Hepatocyte (in vitro differentiated cells): Measurements from ENCODE around the gene CCDC32. TPM values are rescaled to one million over a fixed set of nuclear protein-coding genes. Genes with fewer than 3 reads are reported as not detected.
A peak's percentile ranks its signal among the peaks of the same experiment; 100 is the strongest.

Experiments used
- DNase-seq: peaks from one replicate; pipeline ENCODE4 v3.0.0-alpha.2; 2016; ENCODE audit warnings: low spot score
- H2AFZ ChIP-seq: fragments of 200-600 bp; sonication (generic); 2 replicates; pipeline ENCODE4 v1.6.0; 2016; ENCODE audit warnings: antibody characterized with exemption, mild to moderate bottlenecking
- H3K27ac ChIP-seq: fragments of 200-600 bp; sonication (generic); 2 replicates; pipeline ENCODE4 v1.5.1; 2016; ENCODE audit warnings: mild to moderate bottlenecking
- H3K27me3 ChIP-seq: fragments of 200-600 bp; sonication (generic); 2 replicates; pipeline ENCODE4 v1.6.1; 2016
- H3K36me3 ChIP-seq: fragments of 200-600 bp; sonication (generic); replicated peaks from 2 replicates; pipeline ENCODE4 v1.5.1; 2016; ENCODE audit warnings: low read depth; ENCODE audit not compliant: insufficient read depth
- H3K4me1 ChIP-seq: fragments of 200-600 bp; sonication (generic); 2 replicates; pipeline ENCODE4 v1.5.1; 2016; ENCODE audit warnings: mild to moderate bottlenecking, moderate library complexity; ENCODE audit not compliant: insufficient read depth
- H3K4me2 ChIP-seq: fragments of 200-600 bp; sonication (generic); 2 replicates; pipeline ENCODE4 v1.6.0; 2016
- H3K4me3 ChIP-seq: fragments of 200-600 bp; sonication (generic); 2 replicates; pipeline ENCODE4 v1.5.1; 2016; ENCODE audit warnings: mild to moderate bottlenecking
- H3K79me2 ChIP-seq: fragments of 200-600 bp; sonication (generic); 2 replicates; pipeline ENCODE4 v1.6.0; 2017; ENCODE audit warnings: mild to moderate bottlenecking
- H3K9me2 ChIP-seq: fragments of 200-600 bp; sonication (generic); replicated peaks from 2 replicates; pipeline ENCODE4 v1.6.0; 2017; ENCODE audit warnings: mild to moderate bottlenecking; ENCODE audit not compliant: insufficient read depth
- H3K9me3 ChIP-seq: fragments of 200-600 bp; sonication (generic); 2 replicates; pipeline ENCODE4 v1.5.1; 2016; ENCODE audit warnings: low read depth, mild to moderate bottlenecking
- H4K20me1 ChIP-seq: fragments of 200-600 bp; sonication (generic); 2 replicates; pipeline ENCODE4 v1.6.0; 2016; ENCODE audit warnings: mild to moderate bottlenecking; ENCODE audit not compliant: insufficient read depth, poor library complexity, severe bottlenecking
- EZH2 ChIP-seq: fragments of 200-600 bp; sonication (generic); IDR thresholded peaks from 2 replicates; pipeline ENCODE4 v1.6.1; 2016; ENCODE audit warnings: antibody characterized with exemption, mild to moderate bottlenecking, borderline replicate concordance
- EZH2phosphoT487 ChIP-seq: fragments of 200-600 bp; sonication (generic); IDR thresholded peaks from one replicate; pipeline ENCODE4 v1.6.1; 2018; ENCODE audit warnings: antibody characterized with exemption, mild to moderate bottlenecking, low read depth, moderate library complexity; ENCODE audit not compliant: unreplicated experiment, severe bottlenecking
- WGBS: methylation state at CpG from one replicate; pipeline ENCODE4 v1.1.6; 2016; ENCODE audit warnings: low lambda C conversion rate; ENCODE audit errors: missing lambda C conversion rate; 5-methylcytosine and 5-hydroxymethylcytosine counted together
- polyA plus RNA-seq: library from polyadenylated mRNA; unstranded; fragments of >200 nt; fragmentation: Nextera tagmentation; extraction: Ambion mirVana; gene quantifications from 2 replicates; pipeline ENCODE4 v1.2.1, GENCODE V29; 2016
- small RNA-seq: library from RNA; depleted of rRNA; stranded (forward); fragments of <200 nt; gene quantifications from one replicate; pipeline ENCODE3, GENCODE V24; 2014
- total RNA-seq: library from RNA; depleted of rRNA; stranded (reverse); fragments of >200 nt; gene quantifications from 2 replicates; pipeline ENCODE4 v1.2.3, GENCODE V29; 2014
- TF ChIP-seq, protein P1 (sequence below): fragments of 200-600 bp; sonication (generic); IDR thresholded peaks from 2 replicates; pipeline ENCODE4 v1.5.1; 2016; ENCODE audit warnings: antibody characterized with exemption, mild to moderate bottlenecking; ENCODE audit not compliant: poor library complexity

Gene CCDC32
- total and polyA plus RNA-seq, 2 experiments from 2014 or later = 25.7 to 30.9 TPM

- no peak for TF ChIP-seq EZH2
- no peak for TF ChIP-seq EZH2phosphoT487
- TF ChIP-seq, protein P1, sequence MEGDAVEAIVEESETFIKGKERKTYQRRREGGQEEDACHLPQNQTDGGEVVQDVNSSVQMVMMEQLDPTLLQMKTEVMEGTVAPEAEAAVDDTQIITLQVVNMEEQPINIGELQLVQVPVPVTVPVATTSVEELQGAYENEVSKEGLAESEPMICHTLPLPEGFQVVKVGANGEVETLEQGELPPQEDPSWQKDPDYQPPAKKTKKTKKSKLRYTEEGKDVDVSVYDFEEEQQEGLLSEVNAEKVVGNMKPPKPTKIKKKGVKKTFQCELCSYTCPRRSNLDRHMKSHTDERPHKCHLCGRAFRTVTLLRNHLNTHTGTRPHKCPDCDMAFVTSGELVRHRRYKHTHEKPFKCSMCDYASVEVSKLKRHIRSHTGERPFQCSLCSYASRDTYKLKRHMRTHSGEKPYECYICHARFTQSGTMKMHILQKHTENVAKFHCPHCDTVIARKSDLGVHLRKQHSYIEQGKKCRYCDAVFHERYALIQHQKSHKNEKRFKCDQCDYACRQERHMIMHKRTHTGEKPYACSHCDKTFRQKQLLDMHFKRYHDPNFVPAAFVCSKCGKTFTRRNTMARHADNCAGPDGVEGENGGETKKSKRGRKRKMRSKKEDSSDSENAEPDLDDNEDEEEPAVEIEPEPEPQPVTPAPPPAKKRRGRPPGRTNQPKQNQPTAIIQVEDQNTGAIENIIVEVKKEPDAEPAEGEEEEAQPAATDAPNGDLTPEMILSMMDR = no peak
- WGBS = 88% methylated on average over 2 of the region's 2 CpGs
- no peak overlapping the region for H3K4me2 ChIP-seq
These were observed 54.6 kb downstream of the CCDC32 start for GRCh38 chr15:40510201-40510600.

DNA sequence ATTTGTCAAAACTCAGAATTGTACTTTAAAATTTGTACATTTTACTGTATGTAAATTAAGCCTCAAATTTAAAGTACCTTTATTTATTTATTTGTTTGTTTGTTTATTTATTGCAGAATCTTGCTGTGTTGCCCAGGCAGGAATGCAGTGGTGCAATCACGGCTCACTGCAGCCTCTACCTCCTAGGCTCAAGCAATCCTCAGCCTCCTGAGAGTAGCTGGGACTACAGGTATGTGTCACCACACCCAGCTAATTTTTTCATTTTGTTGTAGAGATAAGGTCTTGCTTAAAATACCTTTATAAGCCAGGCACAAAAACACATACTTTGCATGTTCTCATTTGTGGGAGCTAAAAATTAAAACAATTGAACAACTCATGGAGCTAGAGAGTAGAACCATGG is 56.6 kb downstream of the CCDC32 start:
- Histone ChIP-seq H3K79me2 (no peaks in the 10 kb centered on the region), H3K4me2 (no peak overlapping the region), H4K20me1 (no peaks in the 10 kb centered on the region), H3K9me3 (no peaks in the 10 kb centered on the region), H3K4me3 (no peak overlapping the region), H2AFZ (no peak overlapping the region), H3K27ac (no peak overlapping the region), H3K36me3 (no peaks in the 10 kb centered on the region), H3K27me3 (no peaks in the 10 kb centered on the region), H3K4me1 (peaks cover 9% of the 10 kb centered on the region), H3K9me2 (no peaks in the 10 kb centered on the region)
- no peak for DNase-seq
- no peak for TF ChIP-seq EZH2
- TF ChIP-seq EZH2phosphoT487 = no peak
- TF ChIP-seq, protein P1 = no peak
- WGBS = 89% methylated on average over 1 of the region's 1 CpG

More at GRCh38 chr15:40510201-40510600, 54.6 kb downstream of the CCDC32 start:
- no peak overlapping the region for H2AFZ ChIP-seq
- no peaks in the 10 kb centered on the region for H4K20me1 ChIP-seq
- H3K4me1 ChIP-seq = peaks cover 9% of the 10 kb centered on the region
- no peak for DNase-seq
- no peaks in the 10 kb centered on the region for H3K79me2 ChIP-seq
- H3K36me3 ChIP-seq = no peaks in the 10 kb centered on the region
- H3K27ac ChIP-seq = no peak overlapping the region
- H3K4me3 ChIP-seq = no peak overlapping the region
- no peaks in the 10 kb centered on the region for H3K9me2 ChIP-seq
- H3K27me3 ChIP-seq = no peaks in the 10 kb centered on the region
- H3K9me3 ChIP-seq = no peaks in the 10 kb centered on the region

DNA sequence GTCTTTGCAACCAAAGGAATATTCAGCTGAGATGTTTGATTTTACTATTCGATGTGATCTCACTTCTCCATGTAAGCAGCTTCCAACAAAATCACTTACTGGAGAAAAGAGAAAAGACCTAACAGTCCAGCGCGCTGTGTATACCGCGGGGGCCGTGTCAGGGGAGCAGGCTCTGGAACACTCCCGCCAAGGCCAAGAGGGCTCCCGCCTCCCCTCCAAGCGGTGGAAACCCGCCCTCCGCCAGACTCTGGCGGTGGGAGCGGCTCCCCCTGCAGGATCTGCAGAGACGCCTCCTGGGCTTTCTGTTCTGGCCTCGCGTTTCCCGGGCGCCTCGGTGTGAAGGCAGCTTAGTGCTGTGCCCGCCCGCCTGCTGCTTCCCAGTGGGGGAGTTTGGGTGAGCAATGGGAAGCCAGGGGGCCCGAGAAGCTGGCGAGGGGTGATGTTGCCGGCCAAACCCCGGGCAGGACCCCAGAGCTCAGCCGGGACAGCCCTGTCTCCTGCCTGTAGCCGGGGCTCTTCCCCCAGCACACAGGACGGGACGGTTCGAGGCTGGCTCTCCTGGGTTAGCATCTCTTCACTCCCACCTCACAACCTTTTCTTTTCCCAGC is 57.8 kb downstream of the CCDC32 start:
- peak overlapping the region; percentile 81 for H3K4me2 ChIP-seq
- TF ChIP-seq EZH2phosphoT487 = no peak
- TF ChIP-seq, protein P1 = peak; percentile 79
- H3K4me3 ChIP-seq = no peak overlapping the region
- H2AFZ ChIP-seq = peak overlapping the region; percentile 29
- DNase-seq = peak; percentile 91
- 9% methylated on average over 30 of the region's 30 CpGs for WGBS
- H3K9me3 ChIP-seq = no peaks in the 10 kb centered on the region
- no peaks in the 10 kb centered on the region for H4K20me1 ChIP-seq
- no peaks in the 10 kb centered on the region for H3K27me3 ChIP-seq
- no peaks in the 10 kb centered on the region for H3K36me3 ChIP-seq
- no peak overlapping the region for H3K27ac ChIP-seq
- H3K9me2 ChIP-seq = no peaks in the 10 kb centered on the region
- H3K79me2 ChIP-seq = no peaks in the 10 kb centered on the region
- peaks cover 9% of the 10 kb centered on the region for H3K4me1 ChIP-seq

Small RNA genes lying within 50 kb of the gene (small RNA-seq; reads per million reads assigned to genes)
- gene RF00017 = not detected
- gene RNU6-516P = not detected

Other genes with a start within 250 kb of the CCDC32 start
- 13.7 and 14.4 TPM in 2 replicates for gene INAFM2, start 241.3 kb downstream of the CCDC32 start, total RNA-seq
- 17.4 and 19.5 TPM in 2 replicates for gene INAFM2, start 241.3 kb downstream of the CCDC32 start, polyA plus RNA-seq
- 1.8 and 4.0 TPM in 2 replicates for gene CCDC9B, start 224.1 kb downstream of the CCDC32 start, total RNA-seq
- gene CCDC9B, start 224.1 kb downstream of the CCDC32 start, polyA plus RNA-seq = 5.3 and 7.6 TPM in 2 replicates
- 49.8 and 76.1 TPM in 2 replicates for gene PHGR1, start 214.0 kb downstream of the CCDC32 start, total RNA-seq
- 207 and 222 TPM in 2 replicates for gene PHGR1, start 214.0 kb downstream of the CCDC32 start, polyA plus RNA-seq
- 0.12 and 1.0 TPM in 2 replicates for gene DISP2, start 206.8 kb downstream of the CCDC32 start, total RNA-seq
- gene DISP2, start 206.8 kb downstream of the CCDC32 start, polyA plus RNA-seq = 0.93 and 1.5 TPM in 2 replicates
- 22.9 and 24.0 TPM in 2 replicates for gene KNSTRN, start 182.3 kb downstream of the CCDC32 start, total RNA-seq
- gene KNSTRN, start 182.3 kb downstream of the CCDC32 start, polyA plus RNA-seq = 14.0 and 14.9 TPM in 2 replicates
- 27.1 and 31.5 TPM in 2 replicates for gene IVD, start 159.2 kb downstream of the CCDC32 start, total RNA-seq
- 56.6 and 71.6 TPM in 2 replicates for gene IVD, start 159.2 kb downstream of the CCDC32 start, polyA plus RNA-seq
- gene BAHD1, start 124.1 kb downstream of the CCDC32 start, total RNA-seq = 10.6 and 17.2 TPM in 2 replicates
- 12.3 and 13.9 TPM in 2 replicates for gene BAHD1, start 124.1 kb downstream of the CCDC32 start, polyA plus RNA-seq
- 15.2 and 16.6 TPM in 2 replicates for gene CHST14, start 94.1 kb downstream of the CCDC32 start, total RNA-seq
- gene CHST14, start 94.1 kb downstream of the CCDC32 start, polyA plus RNA-seq = 15.7 and 16.8 TPM in 2 replicates
- 7.1 and 11.5 TPM in 2 replicates for gene RPUSD2, start 4.3 kb upstream of the CCDC32 start, total RNA-seq
- gene RPUSD2, start 4.3 kb upstream of the CCDC32 start, polyA plus RNA-seq = 8.6 and 13.4 TPM in 2 replicates
- 10.0 and 15.7 TPM in 2 replicates for gene KNL1, start 29.2 kb upstream of the CCDC32 start, total RNA-seq
- gene KNL1, start 29.2 kb upstream of the CCDC32 start, polyA plus RNA-seq = 2.9 and 3.0 TPM in 2 replicates
- 2.0 and 5.0 TPM in 2 replicates for gene RAD51, start 130.1 kb upstream of the CCDC32 start, total RNA-seq
- 4.9 and 5.9 TPM in 2 replicates for gene RAD51, start 130.1 kb upstream of the CCDC32 start, polyA plus RNA-seq
- gene RMDN3, start 190.2 kb upstream of the CCDC32 start, total RNA-seq = 23.0 and 26.0 TPM in 2 replicates
- 39.0 and 46.8 TPM in 2 replicates for gene RMDN3, start 190.2 kb upstream of the CCDC32 start, polyA plus RNA-seq
- 97.2 and 105 TPM in 2 replicates for gene GCHFR, start 199.0 kb upstream of the CCDC32 start, total RNA-seq
- 165 and 213 TPM in 2 replicates for gene GCHFR, start 199.0 kb upstream of the CCDC32 start, polyA plus RNA-seq
- 0.43 and 2.6 TPM in 2 replicates for gene C15orf62, start 204.9 kb upstream of the CCDC32 start, total RNA-seq
- 0.77 and 0.97 TPM in 2 replicates for gene C15orf62, start 204.9 kb upstream of the CCDC32 start, polyA plus RNA-seq
- 25.6 and 26.4 TPM in 2 replicates for gene ZFYVE19, start 242.0 kb upstream of the CCDC32 start, total RNA-seq
- gene ZFYVE19, start 242.0 kb upstream of the CCDC32 start, polyA plus RNA-seq = 23.8 and 25.4 TPM in 2 replicates
- gene DNAJC17, start 242.4 kb upstream of the CCDC32 start, total RNA-seq = 18.3 and 36.5 TPM in 2 replicates
- 53.9 and 59.2 TPM in 2 replicates for gene DNAJC17, start 242.4 kb upstream of the CCDC32 start, polyA plus RNA-seq